ENCODE data around the gene SSUH2.
"Not testable (repeated sequence)": the region's sequence is repeated elsewhere in the genome, so short reads cannot be mapped to it uniquely, and the experiment has no call there.

SSUH2 gene

GRCh38 chr3:8644748-8645390 lies at the start of gene SSUH2:
Gene SSUH2 (minus strand): TSS chr3:8644798. CDS start chr3:8644758, 40 bp downstream.
- DNase-seq: no peak

- not testable (repeated sequence) for DNase-seq
Observed at GRCh38 chr3:8691295-8691694, 46.7 kb upstream of the SSUH2 start.

- DNase-seq: not testable (repeated sequence)
Observed at GRCh38 chr3:8684992-8685391, 40.4 kb upstream of the SSUH2 start.

GRCh38 chr3:8682850-8683574 lies 38.4 kb upstream of the SSUH2 start:
- not testable (repeated sequence) for DNase-seq

GRCh38 chr3:8681881-8682538 lies 37.4 kb upstream of the SSUH2 start:
- DNase-seq: not testable (repeated sequence)

GRCh38 chr3:8681349-8681748 lies 36.8 kb upstream of the SSUH2 start:
- no peak for DNase-seq

- not testable (repeated sequence) for DNase-seq
Observed at GRCh38 chr3:8679817-8680553, 35.4 kb upstream of the SSUH2 start.

GRCh38 chr3:8678751-8679150 lies 34.2 kb upstream of the SSUH2 start:
- no peak for DNase-seq

- DNase-seq: not testable (repeated sequence)
Observed at GRCh38 chr3:8677258-8677657, 32.7 kb upstream of the SSUH2 start.

GRCh38 chr3:8675591-8675990 lies 31.0 kb upstream of the SSUH2 start:
- not testable (repeated sequence) for DNase-seq

- no peak for DNase-seq
Observed at GRCh38 chr3:8673083-8673737, 28.6 kb upstream of the SSUH2 start.

- no peak for DNase-seq
Observed at GRCh38 chr3:8669019-8669418, 24.4 kb upstream of the SSUH2 start.

GRCh38 chr3:8668216-8668615 lies 23.6 kb upstream of the SSUH2 start:
- no peak for DNase-seq

GRCh38 chr3:8667463-8668091 lies 23.0 kb upstream of the SSUH2 start:
- no peak for DNase-seq

- no peak for DNase-seq
Observed at GRCh38 chr3:8665407-8665896, 20.9 kb upstream of the SSUH2 start.

- DNase-seq: peak; percentile 14
Observed at GRCh38 chr3:8663177-8664061, 18.8 kb upstream of the SSUH2 start.

GRCh38 chr3:8662594-8662993 lies 18.0 kb upstream of the SSUH2 start:
- no peak for DNase-seq

- DNase-seq: no peak
Observed at GRCh38 chr3:8660175-8661118, 15.8 kb upstream of the SSUH2 start.

- DNase-seq: no peak
Observed at GRCh38 chr3:8659242-8659641, 14.6 kb upstream of the SSUH2 start.
